Endothelial cell of umbilical vein (primary cell): Measurements from ENCODE around the gene OR4E2. TPM values are rescaled to one million over a fixed set of nuclear protein-coding genes. Genes with fewer than 3 reads are reported as not detected.

Experiments
- BruUV-seq: library from RNA; stranded (reverse); fragments of 400-500 nt; replicated peaks from 2 replicates; lab custom pipeline; 2021; lab: Mats Ljungman, UMichigan
- CTCF ChIA-PET: fragments of 300-600, 350-600 bp; sonication (Branson Sonifier 250); formaldehyde crosslinking; loops from one replicate; lab custom pipeline; 2021; ENCODE audit warnings: antibody characterized with exemption, inconsistent platforms; lab: Charles Lee
- POLR2A ChIA-PET: fragments of 300-600, 350-600 bp; sonication (Branson Sonifier 250); formaldehyde crosslinking; loops from one replicate; lab custom pipeline; 2021; ENCODE audit warnings: antibody characterized with exemption, inconsistent platforms; lab: Charles Lee
- DNase-seq: peaks from one replicate; pipeline ENCODE4 v3.0.0-alpha.2; 2011; ENCODE audit warnings: low read depth, low spot score
- FAIRE-seq: peaks from 2 replicates; lab custom pipeline; 2011; peaks lifted over from hg19 to GRCh38; lab: Jason Lieb, UNC
- H2AFZ ChIP-seq: 2 replicates; pipeline ENCODE4 v1.6.0; 2012; ENCODE audit warnings: low read depth, low read length, control low read depth, inconsistent platforms
- H3K27ac ChIP-seq: 2 replicates; pipeline ENCODE4 v1.5.1; 2011; ENCODE audit warnings: low read depth, mild to moderate bottlenecking, control low read depth, low read length, moderate library complexity; ENCODE audit not compliant: insufficient read depth
- H3K27me3 ChIP-seq, 2 experiments: 2 replicates each; pipeline versions ENCODE4 v1.6.0 to v1.6.1; 2011; ENCODE audit warnings: low read length in 2 of 2, mixed read lengths in 1 of 2; ENCODE audit not compliant: control insufficient read depth in 2 of 2, insufficient read depth in 2 of 2
- H3K36me3 ChIP-seq, 2 experiments: 2 replicates in 1 of 2; 3 replicates in 1 of 2; pipeline ENCODE4 v1.5.1; 2011; ENCODE audit warnings: low read length in 2 of 2, mild to moderate bottlenecking in 1 of 2, moderate library complexity in 1 of 2; ENCODE audit not compliant: control insufficient read depth in 2 of 2, insufficient read depth in 2 of 2; ENCODE audit errors: extremely low read depth in 1 of 2
- H3K4me1 ChIP-seq: 3 replicates; pipeline ENCODE4 v1.5.1; 2011; ENCODE audit warnings: mild to moderate bottlenecking, low read length; ENCODE audit not compliant: control insufficient read depth, insufficient read depth; ENCODE audit errors: extremely low read depth
- H3K4me2 ChIP-seq: 2 replicates; pipeline ENCODE4 v1.6.1; 2011; ENCODE audit warnings: low read length, control low read depth, mixed read lengths; ENCODE audit not compliant: insufficient read depth
- H3K4me3 ChIP-seq, 3 experiments: fragments of 200-600 bp in 1 of 3; sonication (generic), shearing (Covaris generic) in 1 of 3; replicated peaks in 1 of 3; 2 replicates each; pipeline ENCODE4 v1.5.1; 2011 to 2016; ENCODE audit warnings: control low read depth in 3 of 3, low read length in 3 of 3, mild to moderate bottlenecking in 2 of 3, inconsistent platforms in 1 of 3, low read depth in 1 of 3, moderate library complexity in 1 of 3; ENCODE audit not compliant: insufficient read depth in 1 of 3
- H3K79me2 ChIP-seq: 2 replicates; pipeline ENCODE4 v1.6.0; 2012; ENCODE audit warnings: low read length, inconsistent platforms; ENCODE audit not compliant: control insufficient read depth, insufficient read depth
- H3K9ac ChIP-seq: replicated peaks from 2 replicates; pipeline ENCODE3; 2011; ENCODE audit warnings: low read length, control low read depth; ENCODE audit not compliant: insufficient read depth; ENCODE audit errors: extremely low read depth
- H3K9me1 ChIP-seq: replicated peaks from 3 replicates; pipeline ENCODE4 v1.6.0; 2011; ENCODE audit warnings: mild to moderate bottlenecking, low read length; ENCODE audit not compliant: control insufficient read depth, insufficient read depth; ENCODE audit errors: extremely low read depth
- H3K9me3 ChIP-seq: replicated peaks from 2 replicates; pipeline ENCODE4 v1.5.1; 2012; ENCODE audit warnings: low read length, inconsistent platforms; ENCODE audit not compliant: control insufficient read depth, insufficient read depth
- H4K20me1 ChIP-seq: replicated peaks from 2 replicates; pipeline ENCODE3; 2011; ENCODE audit warnings: mild to moderate bottlenecking, low read length; ENCODE audit not compliant: control insufficient read depth, insufficient read depth; ENCODE audit errors: extremely low read depth
- CTCF ChIP-seq, 2 donors: IDR thresholded peaks; 1 replicate in 1 of 2; 2 replicates in 1 of 2; pipeline ENCODE4 v1.5.1; 2011; ENCODE audit warnings: low read length in 2 of 2, mild to moderate bottlenecking in 2 of 2, moderate library complexity in 2 of 2, control low read depth in 1 of 2, inconsistent platforms in 1 of 2, low read depth in 1 of 2; ENCODE audit not compliant: insufficient read depth in 1 of 2; ENCODE audit errors: extremely low read depth in 1 of 2
- EZH2 ChIP-seq: IDR thresholded peaks from 2 replicates; pipeline ENCODE4 v1.6.1; 2012; ENCODE audit warnings: borderline replicate concordance, low read depth, mild to moderate bottlenecking, moderate library complexity, low read length, inconsistent platforms; ENCODE audit not compliant: severe bottlenecking
- FOS ChIP-seq: IDR thresholded peaks from 2 replicates; pipeline ENCODE4 v1.6.1; 2011; ENCODE audit warnings: mild to moderate bottlenecking, low read length, moderate library complexity, borderline replicate concordance; ENCODE audit not compliant: insufficient read depth
- GATA2 ChIP-seq: IDR thresholded peaks from 2 replicates; pipeline ENCODE4 v1.7.0; 2011; ENCODE audit warnings: low read depth, mild to moderate bottlenecking, moderate library complexity, mixed read lengths, low read length; ENCODE audit not compliant: insufficient read length, insufficient read depth
- JUN ChIP-seq: IDR thresholded peaks from 2 replicates; pipeline ENCODE4 v1.6.1; 2011; ENCODE audit warnings: borderline replicate concordance, low read depth; ENCODE audit not compliant: insufficient read length, insufficient read depth
- MAX ChIP-seq: IDR thresholded peaks from 2 replicates; pipeline ENCODE4 v1.6.1; 2011; ENCODE audit not compliant: insufficient read depth, insufficient read length
- MYC ChIP-seq: IDR thresholded peaks from one replicate; pipeline ENCODE4 v1.6.1; 2011; ENCODE audit warnings: mild to moderate bottlenecking, low read depth, low read length
- POLR2A ChIP-seq: IDR thresholded peaks from 2 replicates; pipeline ENCODE4 v1.6.1; 2012; ENCODE audit warnings: low read depth, mild to moderate bottlenecking, control low read depth, low read length
- POLR2AphosphoS5 ChIP-seq: IDR thresholded peaks from 2 replicates; pipeline ENCODE4 v1.6.1; 2012; ENCODE audit warnings: low read depth, mild to moderate bottlenecking, control low read depth, low read length, moderate library complexity; ENCODE audit not compliant: insufficient read depth
- dilution Hi-C: fragments of 300-500 bp; cut with MboI; formaldehyde crosslinking; loops from one replicate; pipeline ENCODE4 v1.15.0; 2019; ENCODE audit warnings: low sequenced_read_pairs; ENCODE audit not compliant: extremely low pct_ligation_motif_present
- intact Hi-C: fragments of 100-400 bp; cut with micrococcal nuclease; formaldehyde crosslinking; loops from one replicate; pipeline ENCODE4 v1.10.0; 2022
- polyA plus RNA-seq, 4 experiments: library from polyadenylated mRNA; depleted of rRNA in 3 of 4; stranded (reverse) in 3 of 4; unstranded in 1 of 4; fragments of >200 nt; gene quantifications; 2 replicates each; pipeline versions ENCODE4 v1.2.1 to v1.2.3, GENCODE V29; 2011 to 2012; ENCODE audit warnings: missing spikeins in 1 of 4
- total RNA-seq: library from RNA; stranded (reverse); gene quantifications from 2 replicates; pipeline ENCODE4 v1.2.3, GENCODE V29; 2021

OR4E2 gene
- total and polyA plus RNA-seq, 2 donors (not counting 3 experiments of a cell fraction or from before 2014, with no cell fraction given), result not detected

- dilution Hi-C loops (no loop called here), intact Hi-C loops (loop anchor here (10.0 kb wide), 1 partner anchor 71 kb away; no protein-coding TSS in a partner anchor)
- Histone ChIP-seq H3K9me3 (no peaks in the 10 kb centered on the region), H3K9ac (no peak overlapping the region), H3K79me2 (no peaks in the 10 kb centered on the region), H3K4me1 (no peaks in the 10 kb centered on the region), H3K4me2 (no peak overlapping the region), H3K9me1 (no peaks in the 10 kb centered on the region), H2AFZ (no peak overlapping the region), H3K36me3 (no peaks in the 10 kb centered on the region), H3K27ac (no peak overlapping the region), H3K4me3 (no peak overlapping the region), H3K27me3 (no peaks in the 10 kb centered on the region), H4K20me1 (no peaks in the 10 kb centered on the region)
- BruUV-seq, result no TSS peak
- POLR2A ChIA-PET, result no interaction called here
- FAIRE-seq, result no peak
- no peak for TF ChIP-seq GATA2
- TF ChIP-seq JUN, result no peak
- no peak for TF ChIP-seq MYC
- TF ChIP-seq FOS, result no peak
- TF ChIP-seq MAX, result no peak
- no peak for TF ChIP-seq POLR2A
- CTCF ChIA-PET, result no interaction called here
- no peak for DNase-seq
Observed at GRCh38 chr14:21643407-21643806, 10.2 kb upstream of the OR4E2 start.

- intact Hi-C loops, result loop anchor here (10.0 kb wide), 1 partner anchor 67 kb away; no protein-coding TSS in a partner anchor
- H3K4me2 ChIP-seq, result no peak overlapping the region
- no peaks in the 10 kb centered on the region for H4K20me1 ChIP-seq
- H3K9me3 ChIP-seq, result no peaks in the 10 kb centered on the region
- no peak overlapping the region for H3K4me3 ChIP-seq
- H2AFZ ChIP-seq, result no peak overlapping the region
- dilution Hi-C loops, result no loop called here
- CTCF ChIA-PET, result interaction anchor here (0.6 kb wide), 1 partner anchor 464 kb away, joined by 3 read pairs; no protein-coding TSS in a partner anchor
- H3K36me3 ChIP-seq, result no peaks in the 10 kb centered on the region
- no peak overlapping the region for H3K9ac ChIP-seq
- H3K27ac ChIP-seq, result no peak overlapping the region
- H3K27me3 ChIP-seq, result no peaks in the 10 kb centered on the region
- H3K79me2 ChIP-seq, result no peaks in the 10 kb centered on the region
- H3K4me1 ChIP-seq, result peaks cover 3% of the 10 kb centered on the region
- no peaks in the 10 kb centered on the region for H3K9me1 ChIP-seq
- TF ChIP-seq MAX, result no peak
- TF ChIP-seq FOS, result no peak
- no peak for TF ChIP-seq POLR2AphosphoS5
- no peak for TF ChIP-seq MYC
- no peak for TF ChIP-seq EZH2
- TF ChIP-seq CTCF (IDR thresholded peaks at IDR 0.05; ENCODE audit: extremely low read depth in 1 of 2, insufficient read depth in 1 of 2, low read depth in 1 of 2, low read length in 2 of 2), result no peak
- TF ChIP-seq POLR2A, result no peak
- no peak for TF ChIP-seq JUN
- DNase-seq (peak; percentile 35), FAIRE-seq (no peak)
- POLR2A ChIA-PET, result no interaction called here
- no TSS peak for BruUV-seq
Observed at GRCh38 chr14:21647380-21647779, 6.3 kb upstream of the OR4E2 start.
